ENCODE data around the gene BECN2. TPM values are rescaled to one million over a fixed set of nuclear protein-coding genes. Genes with fewer than 3 reads are reported as not detected.

Gene BECN2
- total RNA-seq, 3 donors from 2014 or later: not detected

- no peaks in the 10 kb centered on the region for H3K9me3 ChIP-seq
- intact Hi-C loops (cut with DNase I; ENCODE audit: low total_unique reads): no loop called here
- TF ChIP-seq POLR2AphosphoS5 (IDR thresholded peaks at IDR 0.05): peak in 1 of 3 donors; percentile 42
- no peak for TF ChIP-seq CTCF (IDR thresholded peaks at IDR 0.05)
- H3K4me3 ChIP-seq: no peak overlapping the region
- no peak overlapping the region for H3K27ac ChIP-seq
- H3K27me3 ChIP-seq: no peaks in the 10 kb centered on the region
- no peaks in the 10 kb centered on the region for H3K36me3 ChIP-seq
- no peaks in the 10 kb centered on the region for H3K4me1 ChIP-seq
- peak; percentile 44 to 64 for DNase-seq (ENCODE audit: low spot score in 2 of 2)
Measured at GRCh38 chr1:241990040-241990439, 32.5 kb downstream of the BECN2 start.

GRCh38 chr1:241992734-241993133 lies 35.2 kb downstream of the BECN2 start:
- no peak for DNase-seq (ENCODE audit: low spot score in 2 of 2)
- no peaks in the 10 kb centered on the region for H3K4me1 ChIP-seq
- H3K4me3 ChIP-seq: no peak overlapping the region
- TF ChIP-seq POLR2AphosphoS5 (IDR thresholded peaks at IDR 0.05): no peak
- TF ChIP-seq POLR2A (IDR thresholded peaks at IDR 0.05): no peak
- H3K27ac ChIP-seq: no peak overlapping the region
- intact Hi-C loops (cut with DNase I; ENCODE audit: low total_unique reads): no loop called here
- no peaks in the 10 kb centered on the region for H3K27me3 ChIP-seq
- no peaks in the 10 kb centered on the region for H3K9me3 ChIP-seq
- no peaks in the 10 kb centered on the region for H3K36me3 ChIP-seq

GRCh38 chr1:241994171-241994570 lies 36.6 kb downstream of the BECN2 start:
- Histone ChIP-seq H3K4me1 (no peaks in the 10 kb centered on the region), H3K9me3 (no peaks in the 10 kb centered on the region), H3K27ac (no peak overlapping the region), H3K4me3 (no peak overlapping the region), H3K27me3 (no peaks in the 10 kb centered on the region), H3K36me3 (no peaks in the 10 kb centered on the region)
- DNase-seq (ENCODE audit: low spot score in 2 of 2): no peak
- no peak for TF ChIP-seq CTCF (IDR thresholded peaks at IDR 0.05)
- TF ChIP-seq POLR2A (IDR thresholded peaks at IDR 0.05): no peak
- no peak for TF ChIP-seq POLR2AphosphoS5 (IDR thresholded peaks at IDR 0.05)
- intact Hi-C loops (cut with DNase I; ENCODE audit: low total_unique reads): no loop called here

- intact Hi-C loops (cut with DNase I; ENCODE audit: low total_unique reads): no loop called here
- H3K36me3 ChIP-seq: no peaks in the 10 kb centered on the region
- no peaks in the 10 kb centered on the region for H3K9me3 ChIP-seq
- no peaks in the 10 kb centered on the region for H3K4me1 ChIP-seq
- TF ChIP-seq POLR2A (IDR thresholded peaks at IDR 0.05): no peak
- no peak for TF ChIP-seq CTCF (IDR thresholded peaks at IDR 0.05)
- TF ChIP-seq POLR2AphosphoS5 (IDR thresholded peaks at IDR 0.05): no peak
- no peaks in the 10 kb centered on the region for H3K27me3 ChIP-seq
- H3K27ac ChIP-seq: no peak overlapping the region
- no peak for DNase-seq (ENCODE audit: low spot score in 2 of 2)
- no peak overlapping the region for H3K4me3 ChIP-seq
Measured at GRCh38 chr1:241997401-241997998, 39.9 kb downstream of the BECN2 start.

- TF ChIP-seq POLR2A (IDR thresholded peaks at IDR 0.05) (no peak), CTCF (IDR thresholded peaks at IDR 0.05) (peak in 2 of 3 donors; percentile 37 to 42)
- H3K4me3 ChIP-seq: peak overlapping the region; percentile 22 to 60 (median 24)
- no peaks in the 10 kb centered on the region for H3K4me1 ChIP-seq
- H3K27me3 ChIP-seq: no peaks in the 10 kb centered on the region
- intact Hi-C loops (cut with DNase I; ENCODE audit: low total_unique reads): no loop called here
- no peaks in the 10 kb centered on the region for H3K9me3 ChIP-seq
- peak in 1 of 2 donors; percentile 61 for DNase-seq (ENCODE audit: low spot score in 2 of 2)
- no peaks in the 10 kb centered on the region for H3K36me3 ChIP-seq
- H3K27ac ChIP-seq: peak overlapping the region in 1 of 2 donors; percentile 63
Measured at GRCh38 chr1:241998412-241998921, 40.9 kb downstream of the BECN2 start.
